DND-41 (cell line): Measurements from ENCODE around the gene GDPGP1.

ENCODE experiments used
- CTCF ChIP-seq: IDR thresholded peaks from 2 replicates; pipeline ENCODE4 v1.5.1; 2012; ENCODE audit warnings: borderline replicate concordance, low read length, moderate library complexity, mild to moderate bottlenecking; ENCODE audit not compliant: poor library complexity, severe bottlenecking; ENCODE audit errors: extremely low read depth
- EZH2 ChIP-seq: IDR thresholded peaks from 3 replicates; pipeline ENCODE4 v1.6.1; 2012; ENCODE audit warnings: borderline replicate concordance, low read depth, mild to moderate bottlenecking, moderate library complexity, low read length, inconsistent platforms; ENCODE audit not compliant: severe bottlenecking

GRCh38 chr15:90249203-90249863, 15.3 kb downstream of the GDPGP1 start, which contains the start of gene TTLL13:
- no peak for TF ChIP-seq CTCF
- TF ChIP-seq EZH2: no peak
